ENCODE data around the gene CAPN9.
"Not testable (repeated sequence)": the region's sequence is repeated elsewhere in the genome, so short reads cannot be mapped to it uniquely, and the experiment has no call there.

The CAPN9 gene

GRCh38 chr1:230713138-230713537, 34.0 kb upstream of the CAPN9 start:
- no peak overlapping the region for H3K4me3 ChIP-seq (ENCODE audit: low read depth, low read length)
- no peak for TF ChIP-seq CTCF (IDR thresholded peaks at IDR 0.05; ENCODE audit: low read depth, low read length, missing control alignments)
- DNase-seq (ENCODE audit: low read depth), result no peak

- H3K4me3 ChIP-seq (ENCODE audit: low read depth, low read length), result no peak overlapping the region
- no peak for TF ChIP-seq CTCF (IDR thresholded peaks at IDR 0.05; ENCODE audit: low read depth, low read length, missing control alignments)
- DNase-seq (ENCODE audit: low read depth), result no peak
Measured at GRCh38 chr1:230713547-230713914, 33.7 kb upstream of the CAPN9 start.

GRCh38 chr1:230713915-230714764, 33.0 kb upstream of the CAPN9 start, which contains the start of gene AGT:
TSS of gene AGT (minus strand) at chr1:230714122. CDS start at chr1:230710823, 3,299 bp downstream.
- DNase-seq (ENCODE audit: low read depth), result no peak
- no peak for TF ChIP-seq CTCF (IDR thresholded peaks at IDR 0.05; ENCODE audit: low read depth, low read length, missing control alignments)
- H3K4me3 ChIP-seq (ENCODE audit: low read depth, low read length), result no peak within 1 kb of the TSS

- TF ChIP-seq CTCF (IDR thresholded peaks at IDR 0.05; ENCODE audit: low read depth, low read length, missing control alignments), result no peak
- no peak for DNase-seq (ENCODE audit: low read depth)
- H3K4me3 ChIP-seq (ENCODE audit: low read depth, low read length), result no peak overlapping the region
Measured at GRCh38 chr1:230715510-230715909, 31.7 kb upstream of the CAPN9 start.

- not testable (repeated sequence) for H3K4me3 ChIP-seq (ENCODE audit: low read depth, low read length); DNase-seq (ENCODE audit: low read depth)
Measured at GRCh38 chr1:230716453-230716852, 30.7 kb upstream of the CAPN9 start.

- no peak overlapping the region for H3K4me3 ChIP-seq (ENCODE audit: low read depth, low read length)
- TF ChIP-seq CTCF (IDR thresholded peaks at IDR 0.05; ENCODE audit: low read depth, low read length, missing control alignments), result no peak
- no peak for DNase-seq (ENCODE audit: low read depth)
Measured at GRCh38 chr1:230717251-230717650, 29.9 kb upstream of the CAPN9 start.

- not testable (repeated sequence) for H3K4me3 ChIP-seq (ENCODE audit: low read depth, low read length); DNase-seq (ENCODE audit: low read depth)
Measured at GRCh38 chr1:230721849-230722522, 25.2 kb upstream of the CAPN9 start.

Measured in GM12864 (cell line).